ENCODE data around the gene TMEM187.
A peak's percentile ranks its signal among the peaks of the same experiment; 100 is the strongest.

Gene TMEM187

GRCh38 chrX:153932220-153932915 lies 40.2 kb upstream of the TMEM187 start:
- Histone ChIP-seq H3K4me1 (ENCODE audit: control insufficient read depth in 1 of 2, insufficient read depth in 1 of 2, low read depth in 1 of 2, low read length in 1 of 2) (peaks cover 24 to 36% of the 10 kb centered on the region in 2 experiments), H3K9me3 (no peaks in the 10 kb centered on the region), H3K36me3 (peaks cover 18% of the 10 kb centered on the region), H3K4me3 (ENCODE audit: low read depth in 1 of 2, low read length in 1 of 2) (no peak overlapping the region), H3K27ac (no peak overlapping the region), H3K27me3 (no peaks in the 10 kb centered on the region)
- TF ChIP-seq CTCF (IDR thresholded peaks at IDR 0.05): no peak

GRCh38 chrX:153933748-153934147 lies 38.8 kb upstream of the TMEM187 start:
- Histone ChIP-seq H3K4me3 (ENCODE audit: low read depth in 1 of 2, low read length in 1 of 2) (peak overlapping the region; percentile 61 to 69), H3K4me1 (ENCODE audit: control insufficient read depth in 1 of 2, insufficient read depth in 1 of 2, low read depth in 1 of 2, low read length in 1 of 2) (peaks cover 20 to 27% of the 10 kb centered on the region in 2 experiments), H3K36me3 (peaks cover 18% of the 10 kb centered on the region), H3K27me3 (no peaks in the 10 kb centered on the region), H3K9me3 (no peaks in the 10 kb centered on the region), H3K27ac (peak overlapping the region; percentile 78)
- no peak for TF ChIP-seq CTCF (IDR thresholded peaks at IDR 0.05)

- peaks cover 15 to 22% of the 10 kb centered on the region in 2 experiments for H3K4me1 ChIP-seq (ENCODE audit: control insufficient read depth in 1 of 2, insufficient read depth in 1 of 2, low read depth in 1 of 2, low read length in 1 of 2)
- TF ChIP-seq CTCF (IDR thresholded peaks at IDR 0.05): no peak
- peaks cover 22% of the 10 kb centered on the region for H3K36me3 ChIP-seq
- H3K27ac ChIP-seq: peak overlapping the region; percentile 78
- H3K9me3 ChIP-seq: no peaks in the 10 kb centered on the region
- H3K4me3 ChIP-seq (ENCODE audit: low read depth in 1 of 2, low read length in 1 of 2): peak overlapping the region; percentile 61 to 69
- H3K27me3 ChIP-seq: no peaks in the 10 kb centered on the region
These were observed 38.3 kb upstream of the TMEM187 start for GRCh38 chrX:153934148-153934761.

GRCh38 chrX:153934762-153935325 lies 37.7 kb upstream of the TMEM187 start, which contains the start of gene NAA10:
Gene NAA10 (minus strand): TSS chrX:153935037. CDS start chrX:153934904, 133 bp downstream.
- H3K4me3 ChIP-seq (ENCODE audit: low read depth in 1 of 2, low read length in 1 of 2): peak within 1 kb of the TSS; percentile 61 to 69
- TF ChIP-seq CTCF (IDR thresholded peaks at IDR 0.05): peak; percentile 15
- H3K27ac ChIP-seq: peak within 1 kb of the TSS; percentile 78
- H3K4me1 ChIP-seq (ENCODE audit: control insufficient read depth in 1 of 2, insufficient read depth in 1 of 2, low read depth in 1 of 2, low read length in 1 of 2): peaks cover 10 to 16% of the 10 kb centered on the region in 2 experiments
- H3K27me3 ChIP-seq: no peaks in the 10 kb centered on the region
- no peaks in the 10 kb centered on the region for H3K9me3 ChIP-seq
- peaks cover 27% of the 10 kb centered on the region for H3K36me3 ChIP-seq

GRCh38 chrX:153935326-153935851 lies 37.2 kb upstream of the TMEM187 start:
- H3K9me3 ChIP-seq: no peaks in the 10 kb centered on the region
- peaks cover 28% of the 10 kb centered on the region for H3K36me3 ChIP-seq
- peak overlapping the region; percentile 78 for H3K27ac ChIP-seq
- peak overlapping the region; percentile 38 to 60 for H3K4me3 ChIP-seq (ENCODE audit: low read depth in 1 of 2, low read length in 1 of 2)
- no peaks in the 10 kb centered on the region for H3K27me3 ChIP-seq
- H3K4me1 ChIP-seq (ENCODE audit: control insufficient read depth in 1 of 2, insufficient read depth in 1 of 2, low read depth in 1 of 2, low read length in 1 of 2): peaks cover 10 to 14% of the 10 kb centered on the region in 2 experiments
- TF ChIP-seq CTCF (IDR thresholded peaks at IDR 0.05): no peak
